HepG2 (cell line): ENCODE data around the gene ZDHHC9. TPM values are rescaled to one million over a fixed set of nuclear protein-coding genes. Genes with fewer than 3 reads are reported as not detected.

Experiments used
- ATAC-seq: fragments of 200-7000 bp; cut with Tn5 transposase; 3 replicates; pipeline ENCODE4 v1.9.1; 2020; ENCODE audit warnings: mild to moderate bottlenecking, moderate library complexity
- BruUV-seq: library from RNA; stranded (reverse); fragments of 400-500 nt; replicated peaks from 2 replicates; lab custom pipeline; 2021; lab: Mats Ljungman, UMichigan
- CTCF ChIA-PET: fragments of 300-600 bp; formaldehyde crosslinking; extraction: SDS; loops from one replicate; lab custom pipeline; 2021; ENCODE audit warnings: low total read pairs, inconsistent platforms, low intra/inter-chr PET ratio; lab: Yijun Ruan, JAX
- POLR2A ChIA-PET: fragments of 350-600 bp; sonication (Branson Sonifier 250); formaldehyde crosslinking; loops from one replicate; lab custom pipeline; 2020; ENCODE audit warnings: antibody characterized with exemption, inconsistent platforms; lab: Yijun Ruan, JAX
- DNase-seq: peaks from one replicate; pipeline ENCODE4 v3.0.0-alpha.2; 2015; ENCODE audit warnings: low spot score
- FAIRE-seq: peaks from 3 replicates; lab custom pipeline; 2011; peaks lifted over from hg19 to GRCh38; lab: Jason Lieb, UNC
- H2AFZ ChIP-seq: one replicate; pipeline ENCODE4 v1.6.1; 2011; ENCODE audit warnings: low read length, inconsistent platforms
- H3K27ac ChIP-seq: fragments of 300-600 bp; 3 replicates; pipeline ENCODE4 v1.8.0; 2011; ENCODE audit warnings: mixed run types, mild to moderate bottlenecking, mixed read lengths, low read length, inconsistent platforms; ENCODE audit not compliant: insufficient read depth; ENCODE audit errors: extremely low read length
- H3K27me3 ChIP-seq, 2 experiments: fragments of 200-600 bp in 1 of 2; 2 replicates in 1 of 2; 3 replicates in 1 of 2; pipeline versions ENCODE4 v1.6.0 to v1.8.0; 2011; ENCODE audit warnings: low read length in 2 of 2, mild to moderate bottlenecking in 2 of 2, moderate library complexity in 2 of 2, inconsistent platforms in 1 of 2; ENCODE audit not compliant: insufficient read depth in 2 of 2, control insufficient read depth in 1 of 2
- H3K36me3 ChIP-seq, 2 experiments: fragments of 200-600 bp in 1 of 2; replicated peaks in 1 of 2; 2 replicates in 1 of 2; 3 replicates in 1 of 2; pipeline versions ENCODE4 v1.5.1 to v1.8.0; 2011; ENCODE audit warnings: low read length in 2 of 2, inconsistent platforms in 1 of 2; ENCODE audit not compliant: insufficient read depth in 2 of 2, control insufficient read depth in 1 of 2
- H3K4me1 ChIP-seq: 2 replicates; pipeline ENCODE4 v1.5.1; 2012; ENCODE audit warnings: low read length, inconsistent platforms; ENCODE audit not compliant: insufficient read depth
- H3K4me2 ChIP-seq: 2 replicates; pipeline ENCODE4 v1.6.0; 2011; ENCODE audit warnings: low read depth, low read length, inconsistent platforms
- H3K4me3 ChIP-seq, 3 experiments: fragments of 200-600 bp in 1 of 3; sonication (generic), shearing (Covaris generic) in 1 of 3; replicated peaks in 1 of 3; 2 replicates each; pipeline ENCODE4 v1.5.1; 2011 to 2016; ENCODE audit warnings: low read length in 3 of 3, inconsistent platforms in 2 of 3, low read depth in 2 of 3, mild to moderate bottlenecking in 2 of 3, control low read depth in 1 of 3, mixed read lengths in 1 of 3; ENCODE audit not compliant: insufficient read depth in 1 of 3
- H3K79me2 ChIP-seq: one replicate; pipeline ENCODE4 v1.6.1; 2011; ENCODE audit warnings: low read length, inconsistent platforms; ENCODE audit not compliant: insufficient read depth
- H3K9ac ChIP-seq: 2 replicates; pipeline ENCODE4 v1.6.0; 2011; ENCODE audit warnings: mild to moderate bottlenecking, low read depth, low read length, inconsistent platforms; ENCODE audit not compliant: insufficient read depth
- H3K9me3 ChIP-seq: 2 replicates; pipeline ENCODE4 v1.5.1; 2012; ENCODE audit warnings: mild to moderate bottlenecking, low read length
- H4K20me1 ChIP-seq: 2 replicates; pipeline ENCODE4 v1.6.0; 2011; ENCODE audit warnings: inconsistent platforms, mild to moderate bottlenecking, low read length, moderate library complexity; ENCODE audit not compliant: insufficient read depth
- CHD4 ChIP-seq: fragments of 200-600 bp; sonication (generic); IDR thresholded peaks from 2 replicates; pipeline ENCODE4 v1.7.0; 2017; ENCODE audit warnings: mild to moderate bottlenecking, low read length, borderline replicate concordance
- ERF ChIP-seq: IDR thresholded peaks from 2 replicates; pipeline ENCODE4 v1.6.1; 2018; ENCODE audit warnings: missing biosample characterization, missing genetic modification reagents
- HOXA7 ChIP-seq: sonication (generic); formaldehyde crosslinking; IDR thresholded peaks from 2 replicates; pipeline ENCODE4 v1.8.1; 2022; ENCODE audit warnings: mild to moderate bottlenecking, missing genetic modification reagents, moderate library complexity
- JDP2 ChIP-seq: sonication (generic); formaldehyde crosslinking; IDR thresholded peaks from 2 replicates; pipeline ENCODE4 v1.8.1; 2022; ENCODE audit warnings: missing genetic modification reagents, borderline replicate concordance
- MAFF ChIP-seq: IDR thresholded peaks from 2 replicates; pipeline ENCODE4 v1.6.1; 2011; ENCODE audit warnings: low read depth, low read length, improper control_type of control experiment
- MAFK ChIP-seq, 2 experiments: IDR thresholded peaks in 1 of 2; conservative IDR thresholded peaks in 1 of 2; 2 replicates each; pipeline ENCODE4 v1.6.1; 2011; ENCODE audit warnings: improper control_type of control experiment in 2 of 2, low read length in 2 of 2
- MYNN ChIP-seq: sonication (generic); formaldehyde crosslinking; IDR thresholded peaks from 2 replicates; pipeline ENCODE4 v1.4.0; 2020; ENCODE audit warnings: mild to moderate bottlenecking, low read depth, missing genetic modification reagents
- NFYC ChIP-seq: IDR thresholded peaks from 2 replicates; pipeline ENCODE4 v1.6.1; 2016; ENCODE audit warnings: missing genetic modification reagents, missing compliant biosample characterization
- POLR2AphosphoS5 ChIP-seq: IDR thresholded peaks from 2 replicates; pipeline ENCODE4 v1.6.1; 2012; ENCODE audit warnings: low read depth, low read length
- RAD51 ChIP-seq: fragments of 450-650 bp; IDR thresholded peaks from 2 replicates; pipeline ENCODE4 v1.6.1; 2016; ENCODE audit warnings: borderline replicate concordance
- THYN1 ChIP-seq: sonication (generic); formaldehyde crosslinking; IDR thresholded peaks from 2 replicates; pipeline ENCODE4 v1.8.1; 2023; ENCODE audit warnings: low read depth, mild to moderate bottlenecking, moderate library complexity, missing genetic modification reagents, borderline replicate concordance
- ZBTB7A ChIP-seq: sonication (generic); formaldehyde crosslinking; IDR thresholded peaks from 2 replicates; pipeline ENCODE4 v1.8.0; 2022; ENCODE audit warnings: mild to moderate bottlenecking, missing genetic modification reagents
- ZNF773 ChIP-seq: sonication (generic); formaldehyde crosslinking; IDR thresholded peaks from 2 replicates; pipeline ENCODE4 v1.4.0; 2020; ENCODE audit warnings: missing genetic modification reagents, borderline replicate concordance
- WGBS: methylation state at CpG from one replicate; pipeline ENCODE4 v1.1.6; 2017; ENCODE audit warnings: low lambda C conversion rate; 5-methylcytosine and 5-hydroxymethylcytosine counted together
- in situ Hi-C: cut with HindIII; loops from 2 replicates; pipeline ENCODE4 v1.10.0; 2017; ENCODE audit warnings: low pct_unique_long_range_greater_than_20kb; ENCODE audit not compliant: extremely low pct_ligation_motif_present
- intact Hi-C: fragments of 100-400 bp; cut with micrococcal nuclease; formaldehyde crosslinking; loops from one replicate; pipeline ENCODE4 v1.10.0; 2022; ENCODE audit not compliant: unreplicated experiment
- polyA plus RNA-seq, 8 experiments: library from polyadenylated mRNA; depleted of rRNA in 3 of 8; stranded (reverse) in 7 of 8; unstranded in 1 of 8; fragments of >200 nt; fragmentation: Illumina TruSeq in 4 of 8; extraction: Trizol in 4 of 8; gene quantifications; 2 replicates each; pipeline versions ENCODE4 v1.2.1 to v1.2.3, GENCODE V29; 2011 to 2016; ENCODE audit warnings: low read depth in 4 of 8, missing spikeins in 1 of 8, mixed read lengths in 1 of 8; ENCODE audit not compliant: insufficient read depth in 1 of 8
- total RNA-seq, 5 experiments: library from RNA; depleted of rRNA; stranded (reverse); fragments of >200 nt; fragmentation: Illumina TruSeq; extraction: Trizol; gene quantifications; 2 replicates each; pipeline ENCODE4 v1.2.3, GENCODE V29; 2016; ENCODE audit warnings: low read depth in 1 of 5
- TF ChIP-seq, protein P1 (sequence below): sonication (generic); formaldehyde crosslinking; IDR thresholded peaks from 2 replicates; pipeline ENCODE4 v1.8.0; 2022; ENCODE audit warnings: missing genetic modification reagents, low read depth, mild to moderate bottlenecking, borderline replicate concordance
- TF ChIP-seq, protein P2 (sequence below): sonication (generic); formaldehyde crosslinking; IDR thresholded peaks from 2 replicates; pipeline ENCODE4 v1.9.0; 2021; ENCODE audit warnings: missing genetic modification reagents, borderline replicate concordance

The ZDHHC9 gene
- total and polyA plus RNA-seq, 2 of the 13 experiments (the other 11 are each of a cell fraction or from before 2014, with no cell fraction given), result 28.3 to 53.1 TPM

DNA sequence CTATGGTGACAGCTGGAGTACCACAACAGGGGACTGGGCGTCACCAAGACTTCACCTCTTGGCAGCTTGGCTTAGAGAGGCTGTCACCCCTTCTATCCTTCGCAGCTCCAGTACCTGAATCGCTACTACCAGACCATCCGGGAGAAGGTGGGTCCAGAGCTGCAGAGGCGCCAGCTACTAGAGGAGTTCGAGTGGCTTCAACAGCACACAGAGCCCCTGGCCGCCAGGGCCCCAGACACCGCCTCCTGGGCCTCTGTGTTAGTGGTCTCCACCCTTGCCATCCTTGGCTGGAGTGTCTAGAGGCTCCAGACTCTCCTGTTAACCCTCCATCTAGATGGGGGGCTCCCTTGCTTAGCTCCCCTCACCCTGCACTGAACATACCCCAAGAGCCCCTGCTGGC is 75.5 kb downstream of the ZDHHC9 start:
- ATAC-seq, result no peak
- in situ Hi-C loops, result no loop called here

DNA sequence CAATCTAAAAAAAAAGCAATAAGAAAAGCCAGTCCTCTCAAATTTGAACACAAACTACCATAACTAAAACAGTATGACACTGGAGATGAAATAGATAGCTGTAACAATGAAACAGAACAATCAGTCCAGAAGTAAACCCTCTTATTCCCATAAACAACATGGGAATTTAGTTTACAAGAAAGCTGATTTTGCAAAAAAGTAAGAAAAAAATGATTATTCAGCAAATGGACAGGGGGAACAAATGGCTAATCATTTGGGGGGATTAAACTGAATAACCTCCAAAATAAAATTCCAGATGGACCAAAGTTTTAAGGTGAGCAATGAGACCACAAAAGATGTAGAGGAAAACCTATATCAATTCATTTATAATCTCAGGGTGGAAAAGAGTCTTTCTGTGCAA is 80.0 kb downstream of the ZDHHC9 start:
- Histone ChIP-seq H4K20me1 (no peaks in the 10 kb centered on the region), H3K9ac (no peak overlapping the region), H3K36me3 (no peaks in the 10 kb centered on the region), H3K4me1 (peaks cover 3% of the 10 kb centered on the region), H3K9me3 (no peaks in the 10 kb centered on the region), H2AFZ (no peak overlapping the region), H3K4me3 (no peak overlapping the region), H3K4me2 (no peak overlapping the region), H3K27me3 (no peaks in the 10 kb centered on the region), H3K27ac (no peak overlapping the region), H3K79me2 (no peaks in the 10 kb centered on the region)
- DNase-seq (no peak), FAIRE-seq (no peak), ATAC-seq (no peak)
- TF ChIP-seq ERF (no peak), POLR2AphosphoS5 (no peak), ZBTB7A (CRISPR knock-in tag) (no peak), MAFK (conservative IDR thresholded peaks at IDR 0.05 in 1 of 2, IDR thresholded peaks at IDR 0.05 in 1 of 2; ENCODE audit: low read length in 2 of 2) (peak; percentile 41 to 84; a peak in 3 of 4 replicates), MYNN (no peak), ZNF773 (CRISPR knock-in tag) (no peak), MAFF (peak; percentile 79)
- no TSS peak for BruUV-seq
- ChIA-PET POLR2A (no interaction called here), CTCF (no interaction called here)
- intact Hi-C loops, result no loop called here
- in situ Hi-C loops, result no loop called here

More for the DNA sequence above, 75.5 kb downstream of the ZDHHC9 start:
- Histone ChIP-seq H3K27ac (no peak overlapping the region), H2AFZ (no peak overlapping the region), H3K27me3 (no peaks in the 10 kb centered on the region), H3K79me2 (no peaks in the 10 kb centered on the region), H3K9ac (no peak overlapping the region), H3K4me3 (no peak overlapping the region), H3K4me1 (peaks cover 38% of the 10 kb centered on the region), H3K4me2 (no peak overlapping the region), H3K9me3 (no peaks in the 10 kb centered on the region), H4K20me1 (no peaks in the 10 kb centered on the region), H3K36me3 (no peaks in the 10 kb centered on the region)
- intact Hi-C loops, result no loop called here
- CTCF ChIA-PET, result no interaction called here
- POLR2A ChIA-PET, result no interaction called here
- FAIRE-seq, result no peak
- WGBS, result no CpG with 5 or more reads among the region's 8 CpGs
- no peak for TF ChIP-seq CHD4
- TF ChIP-seq RAD51, result no peak
- no peak for TF ChIP-seq HOXA7 (CRISPR knock-in tag)
- no peak for TF ChIP-seq THYN1 (CRISPR knock-in tag)
- TF ChIP-seq NFYC (CRISPR knock-in tag), result no peak
- TF ChIP-seq JDP2 (CRISPR knock-in tag), result no peak
- TF ChIP-seq, protein P1, sequence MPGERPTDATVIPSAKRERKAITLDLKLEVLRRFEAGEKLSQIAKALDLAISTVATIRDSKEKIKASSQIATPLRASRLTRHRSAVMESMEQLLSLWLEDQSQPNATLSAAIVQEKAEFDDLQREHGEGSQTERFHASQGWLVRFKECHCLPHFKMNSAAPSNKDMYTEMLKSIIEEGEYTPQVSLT (CRISPR knock-in tag), result no peak
- TF ChIP-seq, protein P2, sequence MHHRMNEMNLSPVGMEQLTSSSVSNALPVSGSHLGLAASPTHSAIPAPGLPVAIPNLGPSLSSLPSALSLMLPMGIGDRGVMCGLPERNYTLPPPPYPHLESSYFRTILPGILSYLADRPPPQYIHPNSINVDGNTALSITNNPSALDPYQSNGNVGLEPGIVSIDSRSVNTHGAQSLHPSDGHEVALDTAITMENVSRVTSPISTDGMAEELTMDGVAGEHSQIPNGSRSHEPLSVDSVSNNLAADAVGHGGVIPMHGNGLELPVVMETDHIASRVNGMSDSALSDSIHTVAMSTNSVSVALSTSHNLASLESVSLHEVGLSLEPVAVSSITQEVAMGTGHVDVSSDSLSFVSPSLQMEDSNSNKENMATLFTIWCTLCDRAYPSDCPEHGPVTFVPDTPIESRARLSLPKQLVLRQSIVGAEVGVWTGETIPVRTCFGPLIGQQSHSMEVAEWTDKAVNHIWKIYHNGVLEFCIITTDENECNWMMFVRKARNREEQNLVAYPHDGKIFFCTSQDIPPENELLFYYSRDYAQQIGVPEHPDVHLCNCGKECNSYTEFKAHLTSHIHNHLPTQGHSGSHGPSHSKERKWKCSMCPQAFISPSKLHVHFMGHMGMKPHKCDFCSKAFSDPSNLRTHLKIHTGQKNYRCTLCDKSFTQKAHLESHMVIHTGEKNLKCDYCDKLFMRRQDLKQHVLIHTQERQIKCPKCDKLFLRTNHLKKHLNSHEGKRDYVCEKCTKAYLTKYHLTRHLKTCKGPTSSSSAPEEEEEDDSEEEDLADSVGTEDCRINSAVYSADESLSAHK (CRISPR knock-in tag), result no peak
- DNase-seq, result no peak
- no TSS peak for BruUV-seq
